Testis (tissue), 3 donors: ENCODE measurements around the gene CD226. TPM values are rescaled to one million over a fixed set of nuclear protein-coding genes. Genes with fewer than 3 reads are reported as not detected.
"Not testable (repeated sequence)": the region's sequence is repeated elsewhere in the genome, so short reads cannot be mapped to it uniquely, and the experiment has no call there.

Source experiments
- DNase-seq: peaks from one replicate; pipeline ENCODE4 v3.0.0-alpha.2; 2019
- H3K27ac ChIP-seq, 2 donors: fragments of 200-600 bp; sonication (generic); one replicate each; pipeline ENCODE4 v1.5.1; 2019
- H3K27me3 ChIP-seq: fragments of 200-600 bp; sonication (generic); one replicate; pipeline ENCODE4 v1.5.1; 2019
- H3K36me3 ChIP-seq: fragments of 200-600 bp; sonication (generic); one replicate; pipeline ENCODE4 v1.5.1; 2017; ENCODE audit warnings: low read depth; ENCODE audit errors: missing control alignments
- H3K4me1 ChIP-seq: fragments of 200-600 bp; sonication (generic); one replicate; pipeline ENCODE4 v1.5.1; 2019
- H3K4me3 ChIP-seq, 2 donors: fragments of 200-600 bp; sonication (generic); one replicate each; pipeline ENCODE4 v1.5.1; 2017 to 2019
- H3K9me3 ChIP-seq: fragments of 200-600 bp; sonication (generic); one replicate; pipeline ENCODE4 v1.5.1; 2017
- CTCF ChIP-seq, 3 experiments: fragments of 450-650 bp in 2 of 3; fragments of 200-600 bp in 1 of 3; sonication (generic) in 1 of 3; IDR thresholded peaks; one replicate each; pipeline ENCODE4 v1.5.1; 2016 to 2019; ENCODE audit warnings: antibody characterized with exemption in 3 of 3, mild to moderate bottlenecking in 2 of 3, moderate library complexity in 1 of 3
- POLR2A ChIP-seq: fragments of 450-650 bp; IDR thresholded peaks from one replicate; pipeline ENCODE4 v1.6.1; 2017; ENCODE audit warnings: antibody characterized with exemption, mild to moderate bottlenecking, moderate library complexity
- whole genome bisulfite sequencing, 2 donors: methylation state at CpG; one replicate each; pipeline ENCODE4 v1.1.5; 2018; 5-methylcytosine and 5-hydroxymethylcytosine counted together
- intact Hi-C: fragments of 100-400 bp; cut with DNase I; formaldehyde crosslinking; loops from one replicate; pipeline ENCODE4 v1.15.1; 2023; ENCODE audit warnings: low total_unique reads
- polyA plus RNA-seq: library from polyadenylated mRNA; stranded (reverse); fragments of 350-450 nt; fragmentation: Illumina TruSeq; extraction: RNeasy Lipid Tissue Mini Kit (QIAGEN cat#74804); gene quantifications from one replicate; pipeline ENCODE4 v1.2.3, GENCODE V29; 2014; ENCODE audit warnings: low read depth, low replicate concordance; ENCODE audit not compliant: insufficient read depth
- total RNA-seq, 2 donors: library from RNA; depleted of rRNA; stranded (reverse); fragments of >200 nt; gene quantifications; one replicate each; pipeline ENCODE4 v1.2.3, GENCODE V29; 2016

CD226 gene
- total and polyA plus RNA-seq, 3 donors from 2014 or later, result 2.6 to 3.0 (median 2.9) TPM

DNA sequence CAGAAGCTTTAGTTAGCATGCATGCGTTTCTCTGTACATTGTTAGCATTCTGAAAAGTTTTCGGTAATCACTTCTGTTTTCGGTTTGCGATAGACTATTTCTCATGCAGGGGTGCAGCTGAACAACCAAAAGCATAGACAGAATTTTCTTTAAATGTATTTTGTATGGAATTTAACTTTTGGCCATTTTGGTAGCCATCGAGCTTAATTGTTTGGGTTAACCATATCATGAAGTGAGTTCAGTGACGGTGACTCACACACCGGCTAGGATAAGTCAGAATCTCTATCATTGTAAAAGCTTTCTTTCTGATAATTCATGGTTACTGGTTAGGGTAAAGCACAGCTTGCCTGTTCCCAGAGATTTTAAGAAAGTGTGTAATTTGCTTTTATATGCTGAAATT lies 107.2 kb downstream of the CD226 start:
- TF ChIP-seq CTCF (IDR thresholded peaks at IDR 0.05), result no peak
- no peak for TF ChIP-seq POLR2A
- Histone ChIP-seq H3K36me3 (no peaks in the 10 kb centered on the region), H3K4me3 (no peak overlapping the region), H3K4me1 (no peaks in the 10 kb centered on the region), H3K27ac (no peak overlapping the region), H3K27me3 (no peaks in the 10 kb centered on the region), H3K9me3 (no peaks in the 10 kb centered on the region)
- intact Hi-C loops, result no loop called here
- no peak for DNase-seq
- WGBS, 2 donors, result 73 to 92% methylated on average over 7 of the region's 7 CpGs

- TF ChIP-seq POLR2A (no peak), CTCF (IDR thresholded peaks at IDR 0.05) (no peak)
- H3K27me3 ChIP-seq, result no peaks in the 10 kb centered on the region
- no peaks in the 10 kb centered on the region for H3K9me3 ChIP-seq
- H3K4me1 ChIP-seq, result no peaks in the 10 kb centered on the region
- intact Hi-C loops, result no loop called here
- no peaks in the 10 kb centered on the region for H3K36me3 ChIP-seq
- H3K4me3 ChIP-seq, result no peak overlapping the region
- H3K27ac ChIP-seq, result no peak overlapping the region
- 71 to 76% methylated on average over 11 of the region's 11 CpGs for WGBS, 2 donors
- no peak for DNase-seq
Measured at GRCh38 chr18:69840001-69840400, 107.7 kb downstream of the CD226 start.

GRCh38 chr18:69839497-69839896 lies 108.2 kb downstream of the CD226 start:
- H3K27me3 ChIP-seq, result no peaks in the 10 kb centered on the region
- no peaks in the 10 kb centered on the region for H3K4me1 ChIP-seq
- no peak for TF ChIP-seq CTCF (IDR thresholded peaks at IDR 0.05)
- no peak for TF ChIP-seq POLR2A
- no peaks in the 10 kb centered on the region for H3K9me3 ChIP-seq
- H3K36me3 ChIP-seq, result no peaks in the 10 kb centered on the region
- H3K27ac ChIP-seq, result no peak overlapping the region
- DNase-seq, result no peak
- peak overlapping the region in 1 of 2 donors; percentile 9 for H3K4me3 ChIP-seq
- 69 to 79% methylated on average over 11 of the region's 11 CpGs for WGBS, 2 donors
- intact Hi-C loops, result no loop called here

GRCh38 chr18:69838620-69839411 lies 108.9 kb downstream of the CD226 start:
- TF ChIP-seq CTCF (IDR thresholded peaks at IDR 0.05) (no peak), POLR2A (no peak)
- intact Hi-C loops, result no loop called here
- peak; percentile 51 for DNase-seq
- peak overlapping the region in 1 of 2 donors; percentile 9 for H3K4me3 ChIP-seq
- 71 to 79% methylated on average over 3 of the region's 3 CpGs for WGBS, 2 donors
- H3K36me3 ChIP-seq, result no peaks in the 10 kb centered on the region
- H3K9me3 ChIP-seq, result no peaks in the 10 kb centered on the region
- no peaks in the 10 kb centered on the region for H3K4me1 ChIP-seq
- no peak overlapping the region for H3K27ac ChIP-seq
- H3K27me3 ChIP-seq, result no peaks in the 10 kb centered on the region

- Histone ChIP-seq H3K4me1 (no peaks in the 10 kb centered on the region), H3K9me3 (no peaks in the 10 kb centered on the region), H3K36me3 (no peaks in the 10 kb centered on the region), H3K27ac (no peak overlapping the region), H3K27me3 (no peaks in the 10 kb centered on the region), H3K4me3 (no peak overlapping the region)
- no peak for TF ChIP-seq CTCF (IDR thresholded peaks at IDR 0.05)
- no peak for TF ChIP-seq POLR2A
- intact Hi-C loops, result no loop called here
- WGBS, 2 donors, result 75 to 84% methylated on average over 1 of the region's 1 CpG
- no peak for DNase-seq
Measured at GRCh38 chr18:69838003-69838402, 109.7 kb downstream of the CD226 start.

- WGBS, 2 donors, result 69% methylated on average over 12 of the region's 12 CpGs
- H3K36me3 ChIP-seq, H3K4me3 ChIP-seq, H3K9me3 ChIP-seq, H3K4me1 ChIP-seq, H3K27ac ChIP-seq, intact Hi-C loops, DNase-seq, H3K27me3 ChIP-seq: not testable (repeated sequence)
Measured at GRCh38 chr18:69834980-69835379, 112.7 kb downstream of the CD226 start.
